ENCODE measurements around the gene KCNK4.
"Not testable (repeated sequence)": the region's sequence is repeated elsewhere in the genome, so short reads cannot be mapped to it uniquely, and the experiment has no call there.

KCNK4 gene

GRCh38 chr11:64313491-64314145, 22.5 kb downstream of the KCNK4 start:
- no peak for DNase-seq

GRCh38 chr11:64314146-64314804, 23.2 kb downstream of the KCNK4 start:
- DNase-seq, result no peak

- no peak for DNase-seq
Observed at GRCh38 chr11:64314805-64315561, 23.9 kb downstream of the KCNK4 start.

GRCh38 chr11:64315667-64316526, 24.8 kb downstream of the KCNK4 start:
- not testable (repeated sequence) for DNase-seq

GRCh38 chr11:64316672-64317324, 25.7 kb downstream of the KCNK4 start:
- peak; percentile 48 for DNase-seq

GRCh38 chr11:64317325-64317960, 26.3 kb downstream of the KCNK4 start, which contains the start of gene TRMT112:
Gene TRMT112 (minus strand): TSS chr11:64317559. CDS start chr11:64317526, 33 bp downstream.
- DNase-seq, result peak; percentile 98

GRCh38 chr11:64317961-64318765, 27.1 kb downstream of the KCNK4 start, which contains the start of gene PRDX5:
Gene PRDX5 (plus strand): TSS chr11:64318121. CDS start chr11:64318216, 95 bp downstream.
- DNase-seq, result peak; percentile 97

- no peak for DNase-seq
Observed at GRCh38 chr11:64318766-64319761, 28.0 kb downstream of the KCNK4 start.

GRCh38 chr11:64320556-64320955, 29.5 kb downstream of the KCNK4 start:
- no peak for DNase-seq

- no peak for DNase-seq
Observed at GRCh38 chr11:64321026-64321425, 29.9 kb downstream of the KCNK4 start.

GRCh38 chr11:64321533-64321932, 30.4 kb downstream of the KCNK4 start:
- no peak for DNase-seq

GRCh38 chr11:64322925-64323260, 31.8 kb downstream of the KCNK4 start:
- DNase-seq, result no peak

GRCh38 chr11:64323373-64323772, 32.3 kb downstream of the KCNK4 start:
- no peak for DNase-seq

GRCh38 chr11:64323984-64324383, 32.9 kb downstream of the KCNK4 start:
- DNase-seq, result not testable (repeated sequence)

GRCh38 chr11:64324692-64325469, 33.8 kb downstream of the KCNK4 start:
- DNase-seq, result no peak

GRCh38 chr11:64327375-64327774, 36.3 kb downstream of the KCNK4 start:
- no peak for DNase-seq

GRCh38 chr11:64327993-64328392, 36.9 kb downstream of the KCNK4 start:
- DNase-seq, result no peak

GRCh38 chr11:64330888-64331287, 39.8 kb downstream of the KCNK4 start:
- DNase-seq, result no peak

Data from CD4-positive, alpha-beta T cell treated with Interleukin-12 subunit alpha and Interleukin-12 subunit beta, for 1 hour (primary cell).